ENCODE data around the gene GALNTL6. TPM values are rescaled to one million over a fixed set of nuclear protein-coding genes. Genes with fewer than 3 reads are reported as not detected.

The GALNTL6 gene
- total RNA-seq, 1 experiment from 2014 or later = not detected

- ChIA-PET CTCF (no interaction called here), POLR2A (no interaction called here), RAD21 (ENCODE audit: low non-redundant PET in 1 of 2, low total read pairs in 2 of 2, uncharacterized antibody in 2 of 2, unreplicated experiment in 2 of 2) (no interaction called here)
- Histone ChIP-seq H4K20me1 (ENCODE audit: insufficient read depth) (no peaks in the 10 kb centered on the region), H3K4me3 (replicated peaks in 1 of 2; ENCODE audit: low read depth in 1 of 2, low read length in 2 of 2) (no peak overlapping the region), H3K4me2 (ENCODE audit: low read length) (no peak overlapping the region), H2AFZ (ENCODE audit: low read depth, low read length, poor library complexity, severe bottlenecking) (no peak overlapping the region), H3K4me1 (ENCODE audit: control insufficient read depth in 1 of 2, insufficient read depth in 2 of 2, low read length in 2 of 2) (no peaks in the 10 kb centered on the region), H3K27ac (ENCODE audit: low read depth, low read length) (no peak overlapping the region), H3K27me3 (ENCODE audit: insufficient read depth, low read length) (no peaks in the 10 kb centered on the region), H3K9me3 (ENCODE audit: control insufficient read depth in 1 of 2, insufficient read depth in 1 of 2, low read depth in 1 of 2, low read length in 2 of 2) (no peaks in the 10 kb centered on the region; a peak in 2 of 4 replicates), H3K36me3 (ENCODE audit: control insufficient read depth in 1 of 2, insufficient read depth in 2 of 2, low read length in 2 of 2) (no peaks in the 10 kb centered on the region), H3K9me2 (ENCODE audit: insufficient read depth) (no peaks in the 10 kb centered on the region), H3K79me2 (ENCODE audit: insufficient read depth, low read length) (no peaks in the 10 kb centered on the region), H3K9ac (ENCODE audit: low read length) (no peak overlapping the region)
- DNase-seq (ENCODE audit: low read depth, low spot score) (no peak), ATAC-seq (no peak)
- intact Hi-C loops (cut with micrococcal nuclease) = no loop called here
- TF ChIP-seq TCF7L2 (IDR thresholded peaks at IDR 0.05; ENCODE audit: borderline replicate concordance, extremely low read depth, insufficient read depth, insufficient read length) (no peak), ATF3 (IDR thresholded peaks at IDR 0.05) (no peak), POLR2AphosphoS5 (IDR thresholded peaks at IDR 0.05; ENCODE audit: low read depth, low read length) (no peak), SIN3A (IDR thresholded peaks at IDR 0.05; ENCODE audit: low read depth) (no peak), EGR1 (IDR thresholded peaks at IDR 0.05; ENCODE audit: low read depth) (no peak), CTCF (IDR thresholded peaks at IDR 0.05 in 2 of 3, conservative IDR thresholded peaks at IDR 0.05 in 1 of 3; ENCODE audit: borderline replicate concordance in 1 of 3, insufficient read depth in 1 of 3, low read depth in 2 of 3, low read length in 2 of 3) (no peak)
- no TSS peak for BruUV-seq (replicated peaks)
Observed at GRCh38 chr4:172734555-172734954, 921.4 kb downstream of the GALNTL6 start.

GRCh38 chr4:172736046-172736445 lies 922.8 kb downstream of the GALNTL6 start:
- intact Hi-C loops (cut with micrococcal nuclease) = no loop called here
- Histone ChIP-seq H4K20me1 (ENCODE audit: insufficient read depth) (no peaks in the 10 kb centered on the region), H3K9ac (ENCODE audit: low read length) (no peak overlapping the region), H3K36me3 (ENCODE audit: control insufficient read depth in 1 of 2, insufficient read depth in 2 of 2, low read length in 2 of 2) (no peaks in the 10 kb centered on the region), H3K9me2 (ENCODE audit: insufficient read depth) (no peaks in the 10 kb centered on the region), H3K4me1 (ENCODE audit: control insufficient read depth in 1 of 2, insufficient read depth in 2 of 2, low read length in 2 of 2) (no peaks in the 10 kb centered on the region), H3K79me2 (ENCODE audit: insufficient read depth, low read length) (no peaks in the 10 kb centered on the region), H3K27me3 (ENCODE audit: insufficient read depth, low read length) (no peaks in the 10 kb centered on the region), H2AFZ (ENCODE audit: low read depth, low read length, poor library complexity, severe bottlenecking) (no peak overlapping the region), H3K4me2 (ENCODE audit: low read length) (no peak overlapping the region), H3K4me3 (replicated peaks in 1 of 2; ENCODE audit: low read depth in 1 of 2, low read length in 2 of 2) (no peak overlapping the region), H3K27ac (ENCODE audit: low read depth, low read length) (no peak overlapping the region), H3K9me3 (ENCODE audit: control insufficient read depth in 1 of 2, insufficient read depth in 1 of 2, low read depth in 1 of 2, low read length in 2 of 2) (no peaks in the 10 kb centered on the region; a peak in 2 of 4 replicates)
- RAD21 ChIA-PET (ENCODE audit: low non-redundant PET in 1 of 2, low total read pairs in 2 of 2, uncharacterized antibody in 2 of 2, unreplicated experiment in 2 of 2) = no interaction called here
- CTCF ChIA-PET = no interaction called here
- no peak for ATAC-seq
- no peak for DNase-seq (ENCODE audit: low read depth, low spot score)
- no TSS peak for BruUV-seq (replicated peaks)
- POLR2A ChIA-PET = no interaction called here
- TF ChIP-seq POLR2AphosphoS5 (IDR thresholded peaks at IDR 0.05; ENCODE audit: low read depth, low read length) (no peak), CBX3 (IDR thresholded peaks at IDR 0.05; ENCODE audit: low read depth) (0 out of 2 replicates have a peak, but pooled peaks have one; percentile 22)
